ENCODE measurements around the gene NUDT19. TPM values are rescaled to one million over a fixed set of nuclear protein-coding genes. Genes with fewer than 3 reads are reported as not detected.

The NUDT19 gene
- polyA plus RNA-seq (2011; rRNA removed) (4.7 and 5.9 TPM in 2 replicates), polyA minus RNA-seq (2011; rRNA and poly(A)+ RNA removed) (4.4 and 4.8 TPM in 2 replicates)

DNA sequence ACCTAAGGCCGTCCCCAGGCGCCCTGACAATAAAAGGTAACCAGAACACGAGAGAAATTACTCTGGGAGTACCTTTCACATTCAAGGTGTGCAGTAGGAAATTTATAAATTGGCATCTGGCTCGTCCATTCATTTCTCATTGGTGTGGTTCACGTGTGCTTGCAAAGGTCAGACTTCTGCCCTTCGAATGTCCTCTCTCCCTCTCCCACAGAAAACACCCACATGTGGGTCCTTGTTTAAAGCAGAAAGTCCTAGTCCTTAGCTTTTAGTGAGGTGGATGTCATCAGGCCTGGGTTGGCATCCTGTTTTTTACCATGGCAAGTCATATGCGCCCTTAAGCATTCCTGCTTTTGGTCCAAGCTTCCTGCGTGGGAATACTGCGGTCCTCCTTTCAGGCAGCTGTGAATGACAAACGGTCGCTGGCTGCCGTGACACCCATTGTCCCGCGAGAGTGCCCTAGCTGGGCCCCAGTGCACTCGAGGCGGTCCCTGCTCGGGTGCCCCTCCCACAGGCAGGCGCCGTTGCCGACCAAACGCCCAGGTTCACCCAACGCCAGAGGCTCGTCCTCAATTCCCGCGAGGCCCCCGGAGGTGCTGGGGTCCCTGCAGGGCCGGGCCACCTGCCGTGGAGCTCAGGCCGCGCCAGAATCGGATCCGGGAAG is at the start of gene NUDT19:
Gene NUDT19, plus strand, starts transcription at position 531 of the 661 bp plus-strand sequence. CDS start 140 bp downstream, outside the sequence.
- Histone ChIP-seq H3K4me3 (ENCODE audit: low read depth, low read length) (peak within 1 kb of the TSS; percentile 50), H3K27me3 (ENCODE audit: control insufficient read depth, insufficient read depth, low read length) (no peaks in the 10 kb centered on the region), H3K36me3 (ENCODE audit: control insufficient read depth, insufficient read depth, low read length) (no peaks in the 10 kb centered on the region)
- no peak for TF ChIP-seq CTCF (IDR thresholded peaks at IDR 0.05; ENCODE audit: insufficient read depth, low read depth, low read length)
- DNase-seq (ENCODE audit: low read depth) = peak; percentile 41
- ChIA-PET CTCF (interaction anchor here (1.6 kb wide), 1 partner anchor 16 kb away, joined by 6 read pairs; the partner anchor contains the start of genes ANKRD27 and RGS9BP), POLR2A (no interaction called here)

GRCh38 chr19:32642771-32643170 is 48.9 kb upstream of the NUDT19 start:
- POLR2A ChIA-PET = no interaction called here
- H3K36me3 ChIP-seq (ENCODE audit: control insufficient read depth, insufficient read depth, low read length) = peaks cover 33% of the 10 kb centered on the region
- CTCF ChIA-PET = interaction anchor here (0.5 kb wide), 1 partner anchor 20 kb away, joined by 3 read pairs; no protein-coding TSS in a partner anchor
- TF ChIP-seq CTCF (IDR thresholded peaks at IDR 0.05; ENCODE audit: insufficient read depth, low read depth, low read length) = no peak
- no peak for DNase-seq (ENCODE audit: low read depth)
- H3K27me3 ChIP-seq (ENCODE audit: control insufficient read depth, insufficient read depth, low read length) = no peaks in the 10 kb centered on the region
- no peak overlapping the region for H3K4me3 ChIP-seq (ENCODE audit: low read depth, low read length)

DNA sequence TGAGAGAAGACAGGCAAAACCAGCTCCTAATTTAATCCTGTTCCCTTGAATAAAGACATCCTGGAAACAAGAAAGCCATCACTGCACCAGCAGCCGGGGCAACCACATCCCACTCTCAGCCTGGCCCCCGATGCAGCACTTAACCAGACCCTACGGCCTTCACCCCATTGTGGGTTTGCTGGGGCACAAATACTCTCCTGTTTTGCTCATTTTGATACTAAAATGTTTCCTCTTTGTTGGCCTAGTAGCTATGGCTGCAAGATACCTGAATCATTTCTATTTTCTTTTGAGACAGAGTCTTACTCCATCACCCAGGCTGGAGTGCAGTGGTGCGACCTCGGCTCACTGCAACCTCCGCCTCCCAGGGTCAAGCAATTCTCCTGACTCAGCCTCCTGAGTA is 45.1 kb upstream of the NUDT19 start:
- DNase-seq (ENCODE audit: low read depth) = no peak
- TF ChIP-seq CTCF (IDR thresholded peaks at IDR 0.05; ENCODE audit: insufficient read depth, low read depth, low read length) = no peak
- CTCF ChIA-PET = interaction anchor here (1.2 kb wide), 1 partner anchor 10 kb away, joined by 3 read pairs; no protein-coding TSS in a partner anchor

DNA sequence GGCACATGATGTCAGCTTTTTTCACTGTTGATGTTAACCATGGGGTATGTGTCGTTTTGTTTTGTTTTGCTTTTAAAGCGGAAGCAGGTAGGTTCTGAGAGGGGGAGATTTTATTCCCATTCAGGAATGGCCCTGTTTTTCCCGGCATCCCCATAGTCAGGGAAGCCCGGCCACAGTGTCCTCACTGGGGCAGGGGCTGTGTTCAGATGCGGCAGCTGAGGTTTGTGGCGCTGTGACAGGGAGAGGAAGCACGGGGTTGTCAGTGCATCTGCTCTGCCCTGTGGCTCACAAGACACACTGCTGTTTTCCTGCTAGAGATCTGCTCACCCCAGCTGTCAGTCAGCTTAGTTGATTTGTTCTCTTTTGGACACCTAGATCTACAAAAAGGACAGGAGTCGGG is 44.3 kb upstream of the NUDT19 start:
- TF ChIP-seq CTCF (IDR thresholded peaks at IDR 0.05; ENCODE audit: insufficient read depth, low read depth, low read length) = no peak
- ChIA-PET POLR2A (no interaction called here), CTCF (interaction anchor here (1.2 kb wide), 1 partner anchor 9 kb away, joined by 3 read pairs; no protein-coding TSS in a partner anchor)
- Histone ChIP-seq H3K36me3 (ENCODE audit: control insufficient read depth, insufficient read depth, low read length) (peaks cover 15% of the 10 kb centered on the region), H3K27me3 (ENCODE audit: control insufficient read depth, insufficient read depth, low read length) (no peaks in the 10 kb centered on the region), H3K4me3 (ENCODE audit: low read depth, low read length) (no peak overlapping the region)
- DNase-seq (ENCODE audit: low read depth) = no peak

More for the DNA sequence above, 45.1 kb upstream of the NUDT19 start:
- POLR2A ChIA-PET = no interaction called here
- Histone ChIP-seq H3K36me3 (ENCODE audit: control insufficient read depth, insufficient read depth, low read length) (peaks cover 19% of the 10 kb centered on the region), H3K27me3 (ENCODE audit: control insufficient read depth, insufficient read depth, low read length) (no peaks in the 10 kb centered on the region), H3K4me3 (ENCODE audit: low read depth, low read length) (no peak overlapping the region)

GRCh38 chr19:32649751-32650150 is 41.9 kb upstream of the NUDT19 start:
- no peak for TF ChIP-seq CTCF (IDR thresholded peaks at IDR 0.05; ENCODE audit: insufficient read depth, low read depth, low read length)
- peaks cover 10% of the 10 kb centered on the region for H3K36me3 ChIP-seq (ENCODE audit: control insufficient read depth, insufficient read depth, low read length)
- ChIA-PET CTCF (interaction anchor here (1.1 kb wide), 1 partner anchor 31 kb away, joined by 3 read pairs; no protein-coding TSS in a partner anchor), POLR2A (interaction anchor here (0.6 kb wide), 1 partner anchor 17 kb away, joined by 17 read pairs; no protein-coding TSS in a partner anchor)
- no peaks in the 10 kb centered on the region for H3K27me3 ChIP-seq (ENCODE audit: control insufficient read depth, insufficient read depth, low read length)
- no peak overlapping the region for H3K4me3 ChIP-seq (ENCODE audit: low read depth, low read length)
- no peak for DNase-seq (ENCODE audit: low read depth)
